GM12874 (cell line): ENCODE results near the gene CDRT4.

Experiments used
- TF ChIP-seq, protein P1 (sequence below): IDR thresholded peaks from 2 replicates; pipeline ENCODE4 v1.5.1; 2011; ENCODE audit warnings: low read depth, mild to moderate bottlenecking, control low read depth, low read length, moderate library complexity; ENCODE audit not compliant: insufficient read depth

CDRT4 gene

DNA sequence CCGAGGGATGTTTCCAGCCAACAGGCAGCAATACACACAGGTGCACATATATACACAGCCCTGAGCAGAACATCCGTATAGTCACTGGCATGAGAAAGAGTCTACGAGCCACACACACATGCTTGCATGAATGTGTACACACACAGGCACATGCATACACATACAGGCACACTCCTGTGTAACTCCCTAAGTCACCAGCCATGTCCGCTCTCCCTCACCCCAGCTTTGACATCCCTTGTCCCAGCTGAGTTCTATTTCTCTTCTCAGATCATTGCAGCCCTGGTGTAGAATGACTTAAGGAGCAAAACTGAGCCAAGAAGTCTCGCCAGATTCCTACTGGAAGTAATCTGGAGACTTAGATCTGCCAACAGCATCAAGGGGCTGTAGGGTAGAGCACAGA lies 13.1 kb downstream of the CDRT4 start:
- TF ChIP-seq, protein P1, sequence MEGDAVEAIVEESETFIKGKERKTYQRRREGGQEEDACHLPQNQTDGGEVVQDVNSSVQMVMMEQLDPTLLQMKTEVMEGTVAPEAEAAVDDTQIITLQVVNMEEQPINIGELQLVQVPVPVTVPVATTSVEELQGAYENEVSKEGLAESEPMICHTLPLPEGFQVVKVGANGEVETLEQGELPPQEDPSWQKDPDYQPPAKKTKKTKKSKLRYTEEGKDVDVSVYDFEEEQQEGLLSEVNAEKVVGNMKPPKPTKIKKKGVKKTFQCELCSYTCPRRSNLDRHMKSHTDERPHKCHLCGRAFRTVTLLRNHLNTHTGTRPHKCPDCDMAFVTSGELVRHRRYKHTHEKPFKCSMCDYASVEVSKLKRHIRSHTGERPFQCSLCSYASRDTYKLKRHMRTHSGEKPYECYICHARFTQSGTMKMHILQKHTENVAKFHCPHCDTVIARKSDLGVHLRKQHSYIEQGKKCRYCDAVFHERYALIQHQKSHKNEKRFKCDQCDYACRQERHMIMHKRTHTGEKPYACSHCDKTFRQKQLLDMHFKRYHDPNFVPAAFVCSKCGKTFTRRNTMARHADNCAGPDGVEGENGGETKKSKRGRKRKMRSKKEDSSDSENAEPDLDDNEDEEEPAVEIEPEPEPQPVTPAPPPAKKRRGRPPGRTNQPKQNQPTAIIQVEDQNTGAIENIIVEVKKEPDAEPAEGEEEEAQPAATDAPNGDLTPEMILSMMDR = no peak

DNA sequence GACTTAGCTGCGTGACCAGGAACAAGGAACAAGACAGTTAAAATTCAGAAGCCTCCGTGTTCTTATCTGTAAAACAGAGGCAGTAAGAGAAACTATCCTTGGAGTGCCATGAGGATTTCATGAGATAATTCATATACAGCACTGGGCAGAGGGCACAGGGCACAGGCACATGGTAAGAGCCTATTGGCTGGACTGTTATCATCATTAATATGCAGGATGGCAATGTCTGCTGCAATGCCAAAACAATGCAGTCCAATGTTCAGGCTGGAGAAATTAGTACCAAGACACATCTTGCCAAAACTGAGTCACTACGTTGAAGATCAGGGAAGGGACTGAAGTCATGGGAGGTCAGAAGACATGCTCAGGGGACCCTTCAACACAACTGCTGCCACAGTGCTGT lies 13.6 kb downstream of the CDRT4 start:
- TF ChIP-seq, protein P1 = no peak

DNA sequence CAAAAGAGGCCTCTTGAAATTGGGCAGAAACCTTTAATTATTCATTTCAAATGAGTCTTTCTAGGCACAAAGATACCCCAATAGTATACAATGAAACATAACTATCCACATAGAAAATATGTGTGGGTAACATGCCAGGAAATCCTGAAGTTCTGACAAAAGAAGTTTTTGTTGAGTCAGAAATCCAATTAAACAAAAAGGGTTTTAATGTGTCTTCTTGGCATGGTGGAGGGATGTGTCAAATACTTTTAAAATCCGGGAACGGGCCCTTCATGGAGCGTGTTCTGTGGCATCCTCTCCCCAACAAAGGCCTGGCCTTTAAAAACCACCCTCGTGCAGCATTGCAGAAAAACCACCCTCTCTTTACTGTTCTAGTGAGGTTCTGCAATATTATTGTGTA lies 14.2 kb downstream of the CDRT4 start:
- TF ChIP-seq, protein P1 = no peak

DNA sequence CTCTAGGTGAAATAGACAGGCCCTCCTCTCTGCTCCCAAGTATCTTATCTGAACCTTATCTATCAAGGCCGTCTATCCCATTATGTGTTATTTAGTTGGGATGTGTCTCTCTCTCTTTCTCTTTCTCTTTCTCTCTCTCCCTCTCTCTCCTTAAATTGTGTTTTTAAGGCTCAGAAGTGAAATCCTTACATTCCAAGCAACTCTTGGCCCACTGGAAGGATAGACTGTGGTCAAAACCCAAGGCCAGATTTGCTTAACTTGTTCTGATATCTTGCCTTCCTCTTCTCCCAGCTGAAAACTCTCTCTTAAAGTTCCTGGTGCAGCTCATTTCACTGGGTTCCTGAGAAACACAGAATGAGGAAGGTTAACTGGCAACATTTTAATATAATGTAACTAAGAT lies 14.7 kb downstream of the CDRT4 start:
- TF ChIP-seq, protein P1 = no peak

DNA sequence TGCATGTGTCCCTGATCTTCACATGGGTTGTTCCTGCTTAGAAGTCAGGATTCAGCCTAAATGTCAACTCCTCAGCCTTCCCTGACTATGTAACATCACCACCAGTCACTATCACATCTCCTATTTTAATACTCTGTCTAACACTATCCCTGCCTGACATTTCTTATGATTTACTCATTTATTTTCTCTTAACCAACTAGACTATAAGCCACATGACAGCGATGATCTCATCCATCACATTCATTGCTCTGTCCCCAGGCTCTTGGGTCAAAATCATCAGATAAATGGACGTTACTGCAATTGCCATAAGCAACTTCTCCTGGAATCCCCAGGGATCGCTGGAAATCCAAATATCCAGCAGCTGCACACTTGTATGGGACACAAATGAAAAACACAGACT lies 15.7 kb downstream of the CDRT4 start:
- TF ChIP-seq, protein P1 = no peak

DNA sequence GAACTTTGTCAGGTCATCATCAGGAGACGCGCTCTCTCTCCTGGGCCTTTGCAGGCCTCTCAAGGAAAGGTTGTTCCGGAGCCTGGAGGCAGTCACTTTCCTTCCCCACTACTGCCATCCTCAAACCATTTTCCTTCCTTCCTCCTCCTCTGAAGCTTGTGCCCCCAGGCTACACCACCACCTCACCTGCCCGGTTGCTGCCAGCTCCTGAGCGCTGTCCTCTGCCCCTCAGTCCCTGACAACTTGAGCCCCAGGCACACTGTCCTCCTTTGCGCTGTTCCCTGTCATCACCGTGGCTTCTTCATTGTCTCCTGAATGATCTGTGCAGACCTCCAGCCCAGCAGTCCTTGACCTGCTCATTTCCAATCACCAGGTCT lies 18.9 kb downstream of the CDRT4 start:
- TF ChIP-seq, protein P1 = no peak

DNA sequence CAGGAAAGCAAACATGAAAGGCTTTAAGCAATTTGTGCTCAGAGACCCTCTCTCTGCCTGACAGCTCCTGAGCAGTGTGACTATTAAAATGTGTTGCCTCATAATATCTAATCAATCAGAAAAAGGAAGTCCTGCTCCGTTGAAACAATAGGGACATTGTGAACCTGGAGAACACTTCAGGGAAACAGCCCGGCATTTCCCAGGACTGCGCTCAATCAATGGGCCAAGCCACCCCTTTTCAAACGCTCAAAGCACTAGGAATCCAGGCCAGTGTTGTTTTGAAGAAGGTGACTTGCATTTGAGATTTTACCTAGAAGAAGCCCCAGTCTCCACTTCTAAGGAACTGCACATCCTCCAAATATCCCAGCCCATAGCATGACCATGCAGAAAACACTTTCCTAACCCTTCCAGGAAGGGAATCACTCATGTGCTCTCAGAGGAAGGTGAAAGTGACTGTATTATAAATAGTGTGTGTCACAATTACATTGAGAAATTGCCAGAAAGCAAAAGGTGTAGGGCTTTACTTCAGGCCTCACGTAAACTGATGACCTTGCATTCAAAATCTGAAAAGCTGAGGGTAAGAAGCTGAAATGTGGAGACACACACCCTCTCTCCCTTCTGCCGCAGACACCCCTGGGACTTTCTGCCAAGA lies 19.4 kb downstream of the CDRT4 start:
- TF ChIP-seq, protein P1 = no peak
